Neural progenitor cell (in vitro differentiated cells): ENCODE results near the gene NT5C. TPM values are rescaled to one million over a fixed set of nuclear protein-coding genes. Genes with fewer than 3 reads are reported as not detected.

ENCODE experiments used
- DNase-seq: peaks from one replicate; pipeline ENCODE4 v3.0.0-alpha.2; 2016; ENCODE audit warnings: low spot score
- H2AFZ ChIP-seq: fragments of 200-600 bp; sonication (generic); replicated peaks from 2 replicates; pipeline ENCODE4 v1.6.1; 2016; ENCODE audit warnings: antibody characterized with exemption
- H3F3A ChIP-seq: fragments of 200-600 bp; sonication (generic); 2 replicates; pipeline ENCODE4 v1.6.1; 2016; ENCODE audit warnings: antibody characterized with exemption, low read depth
- H3K27ac ChIP-seq: fragments of 200-600 bp; sonication (generic); 2 replicates; pipeline ENCODE4 v1.5.1; 2016; ENCODE audit warnings: mild to moderate bottlenecking
- H3K27me3 ChIP-seq: fragments of 200-600 bp; sonication (generic); 2 replicates; pipeline ENCODE4 v1.6.1; 2016; ENCODE audit warnings: mild to moderate bottlenecking, moderate library complexity
- H3K36me3 ChIP-seq: fragments of 200-600 bp; sonication (generic); 2 replicates; pipeline ENCODE4 v1.5.1; 2016
- H3K4me1 ChIP-seq: fragments of 200-600 bp; sonication (generic); 2 replicates; pipeline ENCODE4 v1.6.1; 2016; ENCODE audit warnings: mixed run types
- H3K4me2 ChIP-seq: fragments of 200-600 bp; sonication (generic); 2 replicates; pipeline ENCODE4 v1.6.1; 2016
- H3K4me3 ChIP-seq: fragments of 200-600 bp; sonication (generic); 2 replicates; pipeline ENCODE4 v1.5.1; 2016
- H3K79me2 ChIP-seq: fragments of 200-600 bp; sonication (generic); 2 replicates; pipeline ENCODE4 v1.6.1; 2016; ENCODE audit warnings: low read depth
- H3K9ac ChIP-seq: fragments of 200-600 bp; sonication (generic); 2 replicates; pipeline ENCODE4 v1.6.1; 2016
- H3K9me3 ChIP-seq: fragments of 200-600 bp; sonication (generic); 2 replicates; pipeline ENCODE4 v1.5.1; 2016; ENCODE audit warnings: low read depth
- H4K20me1 ChIP-seq: fragments of 200-600 bp; sonication (generic); 2 replicates; pipeline ENCODE4 v1.6.1; 2016; ENCODE audit warnings: low read depth
- H3K27ac Mint-ChIP-seq: 3 replicates; pipeline ENCODE4 v1.8.0; 2021; ENCODE audit warnings: mixed read lengths
- H3K27me3 Mint-ChIP-seq: 2 replicates; pipeline ENCODE4 v1.8.0; 2022; ENCODE audit warnings: low read depth, mild to moderate bottlenecking, inconsistent platforms, moderate library complexity, mixed read lengths; ENCODE audit not compliant: insufficient read depth
- H3K36me3 Mint-ChIP-seq: 3 replicates; pipeline ENCODE4 v1.8.0; 2021; ENCODE audit warnings: mixed read lengths
- H3K4me1 Mint-ChIP-seq: 3 replicates; pipeline ENCODE4 v1.8.0; 2021; ENCODE audit warnings: mixed read lengths
- H3K4me3 Mint-ChIP-seq: 3 replicates; pipeline ENCODE4 v1.8.0; 2021; ENCODE audit warnings: mild to moderate bottlenecking, moderate library complexity, mixed read lengths
- H3K9me3 Mint-ChIP-seq: 3 replicates; pipeline ENCODE4 v1.8.0; 2020; ENCODE audit warnings: mixed read lengths
- EZH2 ChIP-seq: fragments of 200-600 bp; sonication (generic); IDR thresholded peaks from 2 replicates; pipeline ENCODE4 v1.6.1; 2017; ENCODE audit warnings: antibody characterized with exemption, mild to moderate bottlenecking, moderate library complexity
- EZH2phosphoT487 ChIP-seq: fragments of 200-600 bp; sonication (generic); IDR thresholded peaks from 2 replicates; pipeline ENCODE4 v1.6.1; 2017; ENCODE audit warnings: antibody characterized with exemption
- total RNA-seq: library from RNA; depleted of rRNA; stranded (reverse); fragments of >200 nt; gene quantifications from 2 replicates; pipeline ENCODE4 v1.2.3, GENCODE V29; 2015; ENCODE audit warnings: low replicate concordance
- TF ChIP-seq, protein P1 (sequence below): fragments of 200-600 bp; sonication (generic); IDR thresholded peaks from 2 replicates; pipeline ENCODE4 v1.5.1; 2017; ENCODE audit warnings: antibody characterized with exemption, mild to moderate bottlenecking

NT5C gene
- total RNA-seq, 1 donor from 2014 or later: 45.8 TPM

DNA sequence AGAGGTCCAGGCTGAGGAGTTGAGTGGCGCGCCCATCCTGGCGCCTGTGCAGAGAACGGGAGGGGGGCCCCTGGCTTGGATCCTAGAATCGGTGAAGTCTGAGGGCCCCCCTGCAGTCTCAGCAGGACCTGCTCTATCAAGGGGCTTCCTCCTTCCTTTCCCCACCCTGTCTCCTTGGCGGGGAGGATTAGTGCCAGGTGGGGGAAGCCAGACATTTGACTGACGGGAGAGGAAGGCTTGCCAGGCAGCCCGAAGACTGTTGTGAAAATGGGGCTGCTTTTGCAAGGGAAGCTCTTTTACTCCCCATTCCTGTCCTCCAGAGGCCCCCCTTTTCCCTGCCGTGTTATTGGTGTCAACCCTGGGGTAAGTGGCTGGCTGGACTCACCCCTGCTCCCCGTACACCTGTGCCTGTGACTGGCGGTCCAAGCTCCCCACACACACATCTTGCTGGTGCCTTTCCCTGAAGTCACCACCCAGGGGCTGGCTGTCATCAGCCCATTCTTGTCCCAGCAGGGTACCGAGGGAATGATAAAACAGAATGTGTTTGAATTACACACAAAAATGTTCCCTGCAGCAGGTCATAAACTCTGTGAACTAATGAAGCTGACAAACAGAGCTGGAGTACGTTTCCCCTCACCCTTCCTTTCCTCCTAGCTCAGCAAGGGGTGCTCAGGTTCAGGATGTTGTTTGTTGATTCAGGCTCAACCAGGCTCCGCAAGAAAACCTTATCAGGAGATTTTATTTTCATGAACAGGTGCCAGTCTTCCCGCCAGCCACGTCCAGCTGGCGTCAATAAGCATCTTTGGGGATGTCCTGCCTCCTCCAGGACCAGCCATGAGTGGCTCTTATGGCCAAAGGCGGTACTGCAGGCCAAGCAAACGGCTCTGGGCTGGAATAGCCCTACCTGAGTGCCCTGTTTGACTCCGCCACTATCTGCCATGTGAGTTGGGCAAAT, 26.1 kb downstream of the NT5C start:
- TF ChIP-seq, protein P1, sequence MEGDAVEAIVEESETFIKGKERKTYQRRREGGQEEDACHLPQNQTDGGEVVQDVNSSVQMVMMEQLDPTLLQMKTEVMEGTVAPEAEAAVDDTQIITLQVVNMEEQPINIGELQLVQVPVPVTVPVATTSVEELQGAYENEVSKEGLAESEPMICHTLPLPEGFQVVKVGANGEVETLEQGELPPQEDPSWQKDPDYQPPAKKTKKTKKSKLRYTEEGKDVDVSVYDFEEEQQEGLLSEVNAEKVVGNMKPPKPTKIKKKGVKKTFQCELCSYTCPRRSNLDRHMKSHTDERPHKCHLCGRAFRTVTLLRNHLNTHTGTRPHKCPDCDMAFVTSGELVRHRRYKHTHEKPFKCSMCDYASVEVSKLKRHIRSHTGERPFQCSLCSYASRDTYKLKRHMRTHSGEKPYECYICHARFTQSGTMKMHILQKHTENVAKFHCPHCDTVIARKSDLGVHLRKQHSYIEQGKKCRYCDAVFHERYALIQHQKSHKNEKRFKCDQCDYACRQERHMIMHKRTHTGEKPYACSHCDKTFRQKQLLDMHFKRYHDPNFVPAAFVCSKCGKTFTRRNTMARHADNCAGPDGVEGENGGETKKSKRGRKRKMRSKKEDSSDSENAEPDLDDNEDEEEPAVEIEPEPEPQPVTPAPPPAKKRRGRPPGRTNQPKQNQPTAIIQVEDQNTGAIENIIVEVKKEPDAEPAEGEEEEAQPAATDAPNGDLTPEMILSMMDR: peak; percentile 63
- TF ChIP-seq EZH2phosphoT487 (no peak), EZH2 (no peak)
- Mint-ChIP-seq H3K27ac (no peak overlapping the region), H3K27me3 (peaks cover 5% of the 10 kb centered on the region), H3K36me3 (no peaks in the 10 kb centered on the region), H3K4me1 (peaks cover 11% of the 10 kb centered on the region), H3K9me3 (no peaks in the 10 kb centered on the region), H3K4me3 (no peak overlapping the region)
- Histone ChIP-seq H3K9ac (no peak overlapping the region), H3K27ac (no peak overlapping the region), H3K9me3 (no peaks in the 10 kb centered on the region), H3K27me3 (peaks cover 9% of the 10 kb centered on the region), H3K4me2 (no peak overlapping the region), H2AFZ (no peak overlapping the region), H3K4me1 (no peaks in the 10 kb centered on the region), H3F3A (peaks cover 20% of the 10 kb centered on the region), H3K36me3 (no peaks in the 10 kb centered on the region), H4K20me1 (no peaks in the 10 kb centered on the region), H3K4me3 (no peak overlapping the region), H3K79me2 (peaks cover 1% of the 10 kb centered on the region)
- DNase-seq: peak; percentile 72

DNA sequence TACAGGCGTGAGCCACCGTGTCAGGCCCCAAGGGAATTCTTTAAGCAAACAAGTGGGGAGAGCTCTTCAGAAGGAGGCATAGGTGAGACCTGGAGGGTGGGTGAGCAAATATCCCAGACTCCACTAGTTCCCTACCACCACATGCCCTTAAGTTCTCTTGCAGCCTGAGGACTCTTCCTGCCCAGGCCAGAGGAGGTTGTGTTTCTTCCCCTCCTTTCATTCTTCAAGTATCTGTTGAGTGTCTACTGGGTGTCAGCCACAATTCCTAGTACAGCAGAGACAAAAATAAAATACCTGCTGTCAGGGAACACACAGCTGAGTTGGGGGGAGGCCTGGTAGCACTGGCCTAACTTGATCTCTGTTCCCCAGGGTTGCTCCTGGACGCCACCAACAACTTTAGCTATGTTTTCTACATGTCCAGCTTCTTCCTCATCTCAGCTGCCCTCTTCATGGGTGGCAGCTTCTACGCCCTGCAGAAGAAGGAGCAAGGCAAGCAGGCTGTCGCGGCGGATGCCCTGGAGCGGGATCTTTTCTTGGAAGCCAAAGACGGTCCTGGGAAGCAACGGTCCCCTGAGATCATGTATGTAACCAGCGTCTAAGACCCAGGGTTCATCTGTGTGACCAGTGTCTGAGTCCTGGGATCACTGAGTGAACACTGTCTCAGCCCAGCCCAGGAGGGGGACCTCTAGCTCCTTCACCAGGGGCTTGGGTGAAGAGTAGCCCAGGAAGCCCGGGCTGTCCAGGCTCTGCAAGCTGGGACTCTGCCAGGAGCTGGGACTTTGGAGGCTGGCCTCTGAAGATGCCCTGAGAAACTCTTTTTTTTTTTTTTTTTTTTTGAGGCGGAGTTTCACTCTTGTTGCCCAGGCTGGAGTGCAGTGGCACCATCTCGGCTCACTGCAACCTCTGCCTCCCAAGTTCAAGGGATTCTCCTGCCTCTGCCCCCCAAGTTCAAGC, 27.7 kb downstream of the NT5C start:
- Histone ChIP-seq H3K79me2 (no peaks in the 10 kb centered on the region), H3K4me1 (no peaks in the 10 kb centered on the region), H3K4me3 (no peak overlapping the region), H3K27me3 (peaks cover 6% of the 10 kb centered on the region), H4K20me1 (no peaks in the 10 kb centered on the region), H2AFZ (no peak overlapping the region), H3K9me3 (no peaks in the 10 kb centered on the region), H3K36me3 (no peaks in the 10 kb centered on the region), H3K27ac (no peak overlapping the region), H3K4me2 (no peak overlapping the region), H3K9ac (no peak overlapping the region), H3F3A (peaks cover 13% of the 10 kb centered on the region)
- no peak overlapping the region for H3K27ac Mint-ChIP-seq
- no peaks in the 10 kb centered on the region for H3K9me3 Mint-ChIP-seq
- H3K27me3 Mint-ChIP-seq: peaks cover 6% of the 10 kb centered on the region
- TF ChIP-seq EZH2: no peak
- TF ChIP-seq, protein P1: no peak
- TF ChIP-seq EZH2phosphoT487: no peak
- no peak for DNase-seq
- no peak overlapping the region for H3K4me3 Mint-ChIP-seq
- peaks cover 8% of the 10 kb centered on the region for H3K4me1 Mint-ChIP-seq
- no peaks in the 10 kb centered on the region for H3K36me3 Mint-ChIP-seq

DNA sequence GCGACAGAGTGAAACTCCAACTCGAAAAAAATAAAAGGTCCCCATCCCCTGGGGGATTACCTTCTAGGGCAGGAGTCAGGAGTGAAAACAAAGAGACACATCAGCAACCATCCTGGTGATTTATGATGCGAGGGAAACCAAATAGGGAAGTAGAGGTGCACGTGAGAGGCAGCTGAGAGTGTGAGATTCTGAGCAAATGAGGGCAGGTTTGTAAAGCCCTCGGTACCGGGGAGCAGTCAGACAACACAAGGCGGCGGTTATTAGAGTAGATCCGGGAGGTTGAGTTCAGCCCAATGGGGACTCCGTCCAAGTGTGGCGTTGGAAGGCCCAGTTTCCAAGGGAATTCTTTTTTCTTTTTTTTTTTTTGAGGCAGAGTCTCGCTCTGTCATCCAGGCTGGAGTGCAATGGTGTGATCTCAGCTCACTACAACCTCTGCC, 29.1 kb downstream of the NT5C start:
- Histone ChIP-seq H3K79me2 (no peaks in the 10 kb centered on the region), H3F3A (peaks cover 4% of the 10 kb centered on the region), H3K4me3 (no peak overlapping the region), H3K9me3 (no peaks in the 10 kb centered on the region), H3K4me1 (no peaks in the 10 kb centered on the region), H3K27ac (no peak overlapping the region), H3K27me3 (no peaks in the 10 kb centered on the region), H3K36me3 (no peaks in the 10 kb centered on the region), H4K20me1 (no peaks in the 10 kb centered on the region), H3K9ac (no peak overlapping the region), H2AFZ (no peak overlapping the region), H3K4me2 (no peak overlapping the region)
- TF ChIP-seq, protein P1: no peak
- TF ChIP-seq EZH2: no peak
- no peak for TF ChIP-seq EZH2phosphoT487
- DNase-seq: no peak
- Mint-ChIP-seq H3K36me3 (no peaks in the 10 kb centered on the region), H3K9me3 (no peaks in the 10 kb centered on the region), H3K27me3 (peaks cover 6% of the 10 kb centered on the region), H3K4me1 (peaks cover 5% of the 10 kb centered on the region), H3K27ac (no peak overlapping the region), H3K4me3 (no peak overlapping the region)
